Activated CD4-positive, alpha-beta T cell treated with anti-CD3 and anti-CD28 coated beads, Interleukin-2, amount 50 U/mL, for 24 hours (primary cell): ENCODE measurements around the gene TMEM219.
A peak's percentile ranks its signal among the peaks of the same experiment; 100 is the strongest.

ENCODE experiments used
- DNase-seq, 2 donors: peaks; one replicate each; pipeline ENCODE4 v3.0.0-alpha.2; 2020; ENCODE audit warnings: low read depth in 1 of 2, low spot score in 1 of 2

The TMEM219 gene

DNA sequence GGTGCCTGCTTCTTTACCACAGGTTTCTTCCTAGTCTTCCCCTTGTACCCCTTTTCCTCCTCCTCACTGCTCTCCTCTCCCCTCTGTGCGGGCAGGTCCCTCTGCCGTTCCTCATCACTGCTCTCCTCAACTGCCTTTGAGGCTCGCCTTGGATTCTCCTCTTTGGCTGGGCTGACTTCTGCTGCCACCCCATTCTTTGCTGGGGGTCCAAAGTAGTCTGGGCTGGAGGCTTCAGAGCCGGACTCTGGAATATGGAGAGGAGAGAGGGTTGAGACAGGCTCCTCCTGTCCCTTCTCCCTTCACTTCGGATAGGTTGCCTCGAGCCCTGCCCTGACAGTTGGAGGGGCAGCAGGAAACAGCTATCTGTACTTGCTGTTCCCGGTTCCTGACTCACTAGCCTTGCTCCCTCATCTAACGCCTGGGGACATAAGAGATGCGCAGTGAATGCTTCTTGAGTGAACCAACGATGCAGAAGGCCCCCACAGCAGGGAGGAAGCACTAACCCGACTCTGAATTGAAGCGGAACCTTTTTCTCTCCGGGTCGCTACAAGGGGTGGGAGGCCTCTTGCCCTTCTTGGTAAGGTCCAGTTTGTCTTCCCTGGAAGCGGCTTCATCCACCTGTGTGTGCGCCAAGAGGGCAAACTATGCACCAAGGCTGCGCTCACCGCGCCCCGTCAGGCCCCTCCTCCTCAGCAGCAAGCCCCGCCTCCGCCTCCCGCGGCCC is 32.9 kb downstream of the TMEM219 start:
- peak in 1 of 2 donors; percentile 54 for DNase-seq

DNA sequence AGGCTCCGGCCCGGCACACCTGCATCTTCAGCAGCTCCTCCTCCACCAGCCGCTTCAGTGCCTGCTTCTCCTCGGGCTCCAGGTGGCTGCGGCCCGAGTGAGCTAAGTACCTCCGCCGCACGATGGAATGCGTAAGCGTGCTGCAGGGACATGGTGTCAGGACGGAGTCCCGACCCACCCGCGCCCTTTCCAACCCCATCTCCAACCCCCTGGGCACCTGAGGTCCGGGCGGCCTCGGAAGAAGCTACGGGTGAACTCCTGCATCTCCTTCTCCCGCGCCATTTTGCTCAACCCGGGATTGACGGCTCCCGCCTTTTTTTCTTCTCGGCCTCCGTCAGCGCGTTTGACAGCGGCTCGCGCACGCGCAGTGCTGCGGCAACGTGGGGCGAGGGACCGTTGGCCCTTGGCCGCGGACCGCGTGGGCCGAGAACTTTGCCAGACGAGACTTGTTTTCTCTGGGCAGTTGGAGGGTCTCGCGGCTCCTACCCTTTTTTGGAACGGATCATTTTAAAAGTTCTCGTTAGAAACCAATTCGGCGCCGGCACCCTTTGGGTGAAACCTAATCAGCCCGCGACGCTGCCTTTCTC is 33.5 kb downstream of the TMEM219 start, which contains the start of gene HIRIP3:
TSS of gene HIRIP3 (minus strand) at position 294 of the 587 bp plus-strand sequence. CDS start at position 282, 12 bp downstream.
- peak; percentile 74 to 81 for DNase-seq

DNA sequence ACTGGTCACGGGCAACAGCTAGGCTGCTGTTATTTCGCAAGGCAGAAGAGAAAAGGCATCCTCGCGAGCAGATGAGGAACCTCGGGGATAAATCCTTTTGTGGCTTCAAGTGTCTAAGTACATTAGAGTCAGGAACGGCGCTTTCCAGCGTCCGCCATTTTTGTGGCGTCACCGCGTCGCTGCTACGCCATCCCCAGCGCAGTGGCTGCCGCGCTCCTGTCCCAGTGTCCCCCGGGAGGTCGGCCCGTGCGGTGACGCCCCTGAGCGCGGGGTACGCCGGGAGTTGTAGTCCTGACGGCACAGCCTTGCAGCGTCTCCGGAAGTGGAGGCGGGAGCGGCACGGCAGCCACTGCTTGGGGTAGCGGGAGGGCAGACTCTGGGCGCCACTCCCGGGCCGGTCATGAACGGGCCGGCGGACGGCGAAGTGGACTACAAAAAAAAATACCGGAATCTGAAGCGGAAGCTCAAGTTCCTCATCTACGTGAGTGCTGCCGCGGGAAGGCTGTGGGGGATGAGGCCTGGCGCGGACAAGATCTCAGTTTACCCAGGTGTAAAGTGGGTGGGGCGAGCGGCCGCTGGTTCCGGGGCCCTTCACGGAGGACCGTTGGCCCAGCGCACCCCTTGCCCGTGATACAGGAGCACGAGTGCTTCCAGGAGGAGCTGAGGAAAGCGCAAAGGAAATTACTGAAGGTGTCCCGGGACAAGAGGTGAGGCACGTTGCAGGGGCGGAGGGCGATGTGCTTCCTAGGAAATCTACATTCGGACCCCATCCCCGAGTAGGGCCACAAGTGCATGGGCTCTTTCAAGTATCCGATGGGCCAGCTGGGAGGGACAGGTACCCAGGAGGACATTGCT is 34.3 kb downstream of the TMEM219 start, which contains the start of gene INO80E:
TSS of gene INO80E (plus strand) at position 331 of the 855 bp plus-strand sequence. CDS start at position 401, 70 bp downstream.
- DNase-seq = peak; percentile 98 to 99

DNA sequence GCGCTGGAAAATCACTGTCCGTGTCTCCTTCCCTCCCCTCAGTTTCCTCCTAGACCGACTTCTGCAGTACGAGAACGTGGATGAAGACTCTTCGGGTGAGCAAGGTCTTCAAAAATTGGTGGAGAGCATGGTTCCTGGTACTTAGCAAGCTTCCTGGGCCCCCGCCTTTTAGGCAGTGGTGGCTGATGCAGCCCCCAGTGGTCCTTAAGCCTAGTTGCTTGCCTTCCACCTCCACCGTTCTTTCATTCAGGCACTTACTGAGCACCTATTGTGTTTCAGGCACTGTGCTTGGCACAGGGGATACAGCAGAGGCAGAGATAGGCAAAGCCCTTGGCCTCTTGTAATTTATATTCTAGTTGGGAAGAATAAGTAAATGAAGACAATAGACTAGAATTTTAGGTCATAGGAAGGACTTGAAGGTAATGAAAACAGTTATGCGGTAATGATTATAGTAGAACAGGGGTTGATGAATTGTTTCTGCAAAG is 34.9 kb downstream of the TMEM219 start:
- no peak for DNase-seq

- no peak for DNase-seq
Measured at GRCh38 chr16:29999605-30000004, 37.7 kb downstream of the TMEM219 start.

DNA sequence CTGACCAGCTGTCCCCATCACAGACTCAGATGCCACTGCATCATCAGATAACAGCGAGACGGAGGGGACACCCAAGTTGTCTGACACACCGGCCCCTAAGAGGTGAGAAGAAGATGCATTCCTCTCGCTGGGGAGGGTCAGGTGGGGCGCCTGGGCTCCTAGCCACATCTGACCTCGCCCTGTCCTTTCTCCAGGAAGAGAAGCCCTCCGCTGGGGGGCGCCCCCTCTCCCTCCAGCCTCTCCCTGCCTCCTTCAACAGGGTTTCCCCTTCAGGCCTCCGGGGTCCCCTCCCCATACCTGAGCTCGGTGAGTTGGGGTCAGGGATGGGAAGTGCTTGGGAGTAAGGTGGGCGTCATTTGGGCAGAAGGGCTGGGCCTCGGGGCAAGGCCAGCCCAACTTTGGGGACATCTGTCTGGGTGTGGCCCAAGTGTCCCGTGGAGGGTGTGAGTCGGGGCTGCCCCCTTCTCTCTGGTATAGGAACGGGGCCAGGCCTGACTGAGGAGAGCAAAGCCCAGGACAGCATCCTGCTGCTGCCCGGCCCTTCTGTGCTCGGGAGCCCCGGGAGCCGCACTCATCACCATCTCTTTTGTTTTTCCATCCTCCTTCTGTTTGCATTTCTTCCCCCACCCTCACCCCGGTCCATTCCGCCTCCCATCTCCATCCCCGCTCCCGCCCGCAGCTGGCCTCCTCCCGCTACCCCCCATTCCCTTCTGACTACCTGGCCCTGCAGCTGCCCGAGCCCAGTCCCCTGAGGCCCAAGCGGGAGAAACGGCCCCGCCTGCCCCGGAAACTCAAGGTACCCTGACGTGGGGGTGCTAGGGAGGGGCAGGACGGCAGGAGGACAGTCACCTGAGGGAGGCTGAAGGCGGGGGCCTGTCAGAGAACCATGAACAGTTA is 39.1 kb downstream of the TMEM219 start:
- DNase-seq = no peak

DNA sequence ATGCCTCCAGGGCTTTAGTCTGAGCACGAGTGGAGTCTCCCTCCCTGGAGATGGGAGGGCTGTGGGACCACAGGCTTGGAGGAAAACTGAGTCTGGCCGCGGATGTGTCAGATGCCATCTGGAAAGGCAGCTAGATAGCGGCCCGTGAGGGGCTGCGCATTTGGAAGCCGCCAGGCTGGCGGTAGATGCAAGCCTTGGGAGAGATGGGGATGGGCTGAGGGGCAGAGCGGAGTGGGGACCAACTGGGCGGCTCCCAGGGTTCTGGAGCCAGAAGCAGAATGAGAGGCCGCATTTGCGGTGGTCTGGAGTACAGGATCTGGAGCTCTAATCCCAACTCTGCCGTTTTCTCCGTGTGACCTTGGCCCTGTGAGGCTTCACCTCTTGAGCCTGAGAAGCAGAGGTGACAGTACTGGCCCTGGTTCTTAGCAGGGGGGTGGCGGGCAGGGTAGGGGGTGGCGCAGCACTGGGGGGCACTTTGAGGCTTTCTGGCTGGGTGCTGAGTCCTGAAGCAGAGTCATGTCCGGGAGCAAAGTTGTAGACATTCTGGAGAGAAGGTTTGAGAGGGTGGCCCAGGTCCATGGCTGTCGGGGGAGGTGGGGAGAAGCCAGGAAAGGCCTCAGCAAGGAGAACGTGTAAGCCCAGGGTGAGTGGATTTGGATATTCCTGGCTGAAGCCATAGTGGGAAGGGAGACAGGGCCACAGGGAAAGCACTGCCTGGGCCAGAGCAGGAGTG is 40.9 kb downstream of the TMEM219 start:
- no peak for DNase-seq

GRCh38 chr16:30003670-30004423 is 42.0 kb downstream of the TMEM219 start:
- no peak for DNase-seq

DNA sequence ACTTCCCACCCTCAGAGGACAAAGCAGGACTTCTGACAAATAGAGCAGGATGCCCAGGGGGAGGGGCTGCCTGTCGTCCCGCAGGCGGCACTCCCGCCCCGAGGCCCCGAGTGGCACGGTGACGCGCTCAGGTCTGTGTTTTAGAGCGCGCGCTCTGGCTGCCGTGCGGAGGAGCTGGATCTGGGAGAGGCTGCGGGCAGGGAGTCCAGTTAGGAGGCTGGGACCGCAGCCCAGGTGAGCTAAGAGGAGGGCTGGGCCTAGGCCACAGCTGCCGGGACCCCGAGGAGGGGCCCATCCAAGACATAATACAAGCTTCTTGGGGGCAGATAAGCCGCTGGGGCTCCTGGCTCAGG is 42.5 kb downstream of the TMEM219 start:
- DNase-seq = no peak

DNA sequence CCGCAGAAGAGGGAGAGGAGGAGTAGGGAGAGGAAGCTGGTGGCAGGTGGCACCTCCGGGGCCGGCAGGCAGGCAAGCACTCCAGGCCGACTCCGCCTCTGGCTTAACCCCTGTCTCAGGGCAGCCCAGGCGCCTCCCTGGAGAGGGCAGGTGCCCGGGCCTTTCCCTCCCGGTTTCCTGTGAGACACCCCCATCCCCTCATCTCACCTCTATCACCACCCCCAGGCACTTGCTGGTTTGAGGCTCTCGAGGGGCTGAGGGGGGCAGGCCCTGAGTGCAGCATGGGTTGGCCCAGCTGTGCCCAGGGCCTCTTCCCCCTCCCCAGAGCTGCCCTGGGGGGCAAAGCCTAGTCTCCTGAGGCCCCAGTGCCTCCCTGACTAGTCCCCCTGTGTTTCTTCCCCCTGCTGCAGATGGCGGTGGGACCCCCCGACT is 42.9 kb downstream of the TMEM219 start:
- no peak for DNase-seq

- no peak for DNase-seq
Measured at GRCh38 chr16:30005341-30006094, 43.6 kb downstream of the TMEM219 start.

DNA sequence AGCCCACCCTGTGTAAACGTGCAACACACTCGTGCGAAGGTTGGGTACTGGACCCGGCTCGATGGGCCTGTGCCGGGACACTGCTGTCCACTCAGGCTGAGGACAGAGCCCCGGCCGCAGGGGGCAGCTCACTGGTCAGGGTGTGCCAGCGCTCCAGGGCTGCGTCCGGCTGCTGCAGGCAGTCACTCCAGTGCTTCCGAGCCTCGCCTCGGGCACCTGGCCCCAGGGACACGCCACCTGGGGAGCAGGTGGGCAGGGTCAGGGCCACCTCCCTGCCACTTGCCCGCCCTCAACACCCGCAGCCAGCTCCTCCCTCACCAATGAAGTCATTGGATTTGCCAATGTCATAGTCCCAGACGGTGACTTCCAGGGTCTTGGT is 44.2 kb downstream of the TMEM219 start:
- DNase-seq = no peak

GRCh38 chr16:30006659-30007377 is 44.9 kb downstream of the TMEM219 start:
- DNase-seq = no peak

DNA sequence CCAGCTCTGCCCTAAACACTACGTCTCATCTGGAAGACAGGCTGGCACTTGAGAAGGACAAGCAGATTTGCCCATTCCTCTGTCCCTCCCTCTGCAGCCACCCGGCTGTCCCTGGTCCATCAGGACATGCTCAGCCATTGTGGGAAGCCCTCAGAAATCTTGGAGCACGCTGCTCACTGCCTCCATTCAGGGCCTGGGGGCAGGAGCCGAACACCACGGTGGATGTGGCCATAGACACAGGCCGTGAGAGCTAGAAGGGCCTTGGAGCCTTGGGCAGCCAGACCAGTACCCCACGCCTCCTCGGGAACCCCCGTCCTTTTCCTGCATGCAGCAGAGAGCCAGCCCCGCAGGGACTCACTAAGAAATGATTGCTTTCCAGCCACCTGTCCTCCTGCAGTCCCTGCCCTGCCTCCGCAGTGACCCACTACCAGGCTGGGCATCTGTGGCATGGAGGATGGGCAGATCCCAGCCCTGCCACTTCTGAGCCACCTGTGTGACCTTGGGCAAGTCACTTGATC is 45.6 kb downstream of the TMEM219 start:
- no peak for DNase-seq

- no peak for DNase-seq
Measured at GRCh38 chr16:30009085-30009862, 47.4 kb downstream of the TMEM219 start.

GRCh38 chr16:30009990-30010843 is 48.3 kb downstream of the TMEM219 start:
- no peak for DNase-seq
